Stimulated activated naive CD8-positive, alpha-beta T cell treated with anti-CD3 and anti-CD28 coated beads, Interleukin-15, Interleukin-2, amounts not matched to agents 100 ng/mL and 50 ng/mL, for 24 hours (primary cell): ENCODE data around the gene RAB7A.
"Not testable (repeated sequence)": the region's sequence is repeated elsewhere in the genome, so short reads cannot be mapped to it uniquely, and the experiment has no call there.

ENCODE experiments used
- H3K27ac Mint-ChIP-seq: one replicate; pipeline ENCODE4 v1.8.0; 2021; ENCODE audit warnings: mild to moderate bottlenecking, mixed read lengths
- H3K27me3 Mint-ChIP-seq: one replicate; pipeline ENCODE4 v1.8.0; 2021; ENCODE audit warnings: mixed read lengths
- H3K36me3 Mint-ChIP-seq: one replicate; pipeline ENCODE4 v1.8.0; 2021; ENCODE audit warnings: low read depth, mixed read lengths
- H3K4me1 Mint-ChIP-seq: one replicate; pipeline ENCODE4 v1.8.0; 2021; ENCODE audit warnings: low read depth, mixed read lengths
- H3K4me3 Mint-ChIP-seq: one replicate; pipeline ENCODE4 v1.8.0; 2021; ENCODE audit warnings: mild to moderate bottlenecking, mixed read lengths
- H3K9me3 Mint-ChIP-seq: one replicate; pipeline ENCODE4 v1.8.0; 2021; ENCODE audit warnings: mixed read lengths

Gene RAB7A

GRCh38 chr3:128825117-128825725, 99.2 kb downstream of the RAB7A start:
- H3K4me3 Mint-ChIP-seq, result no peak overlapping the region
- H3K9me3 Mint-ChIP-seq, result no peaks in the 10 kb centered on the region
- no peaks in the 10 kb centered on the region for H3K4me1 Mint-ChIP-seq
- no peaks in the 10 kb centered on the region for H3K27me3 Mint-ChIP-seq
- H3K36me3 Mint-ChIP-seq, result peaks cover 8% of the 10 kb centered on the region
- no peak overlapping the region for H3K27ac Mint-ChIP-seq

- H3K27ac Mint-ChIP-seq, H3K27me3 Mint-ChIP-seq, H3K9me3 Mint-ChIP-seq, H3K4me1 Mint-ChIP-seq, H3K4me3 Mint-ChIP-seq, H3K36me3 Mint-ChIP-seq: not testable (repeated sequence)
Observed at GRCh38 chr3:128829087-128829486, 103.1 kb downstream of the RAB7A start.

- H3K9me3 Mint-ChIP-seq, H3K4me1 Mint-ChIP-seq, H3K36me3 Mint-ChIP-seq, H3K27ac Mint-ChIP-seq, H3K27me3 Mint-ChIP-seq, H3K4me3 Mint-ChIP-seq: not testable (repeated sequence)
Observed at GRCh38 chr3:128829925-128830625, 104.1 kb downstream of the RAB7A start.

- H3K27me3 Mint-ChIP-seq, H3K9me3 Mint-ChIP-seq, H3K4me3 Mint-ChIP-seq, H3K4me1 Mint-ChIP-seq, H3K27ac Mint-ChIP-seq, H3K36me3 Mint-ChIP-seq: not testable (repeated sequence)
Observed at GRCh38 chr3:128830762-128831161, 104.8 kb downstream of the RAB7A start.

DNA sequence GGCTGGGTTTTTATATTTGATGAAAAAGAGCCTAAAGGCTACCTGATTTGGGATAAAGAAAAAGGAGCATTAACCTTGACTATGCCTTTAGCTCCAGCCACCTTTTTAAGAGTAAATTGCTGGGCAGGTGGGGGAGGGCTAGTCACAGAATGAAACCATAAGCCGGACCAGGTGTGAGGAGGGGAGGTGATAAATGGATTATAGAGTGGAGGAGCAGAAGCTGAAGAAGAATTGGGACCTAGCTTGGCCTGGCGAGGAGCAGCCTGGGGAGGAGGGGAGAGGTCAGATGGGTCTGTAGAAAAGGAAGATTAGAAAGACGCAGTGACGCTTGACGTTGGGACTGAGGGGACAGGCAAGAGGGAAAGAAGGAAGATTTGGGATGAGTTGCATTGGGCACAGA, 107.0 kb downstream of the RAB7A start:
- H3K4me1 Mint-ChIP-seq, H3K27me3 Mint-ChIP-seq, H3K36me3 Mint-ChIP-seq, H3K4me3 Mint-ChIP-seq, H3K9me3 Mint-ChIP-seq, H3K27ac Mint-ChIP-seq: not testable (repeated sequence)

GRCh38 chr3:128835096-128835495, 109.1 kb downstream of the RAB7A start:
- no peak overlapping the region for H3K4me3 Mint-ChIP-seq
- no peaks in the 10 kb centered on the region for H3K27me3 Mint-ChIP-seq
- H3K9me3 Mint-ChIP-seq, result no peaks in the 10 kb centered on the region
- H3K36me3 Mint-ChIP-seq, result no peaks in the 10 kb centered on the region
- no peaks in the 10 kb centered on the region for H3K4me1 Mint-ChIP-seq
- H3K27ac Mint-ChIP-seq, result no peak overlapping the region

DNA sequence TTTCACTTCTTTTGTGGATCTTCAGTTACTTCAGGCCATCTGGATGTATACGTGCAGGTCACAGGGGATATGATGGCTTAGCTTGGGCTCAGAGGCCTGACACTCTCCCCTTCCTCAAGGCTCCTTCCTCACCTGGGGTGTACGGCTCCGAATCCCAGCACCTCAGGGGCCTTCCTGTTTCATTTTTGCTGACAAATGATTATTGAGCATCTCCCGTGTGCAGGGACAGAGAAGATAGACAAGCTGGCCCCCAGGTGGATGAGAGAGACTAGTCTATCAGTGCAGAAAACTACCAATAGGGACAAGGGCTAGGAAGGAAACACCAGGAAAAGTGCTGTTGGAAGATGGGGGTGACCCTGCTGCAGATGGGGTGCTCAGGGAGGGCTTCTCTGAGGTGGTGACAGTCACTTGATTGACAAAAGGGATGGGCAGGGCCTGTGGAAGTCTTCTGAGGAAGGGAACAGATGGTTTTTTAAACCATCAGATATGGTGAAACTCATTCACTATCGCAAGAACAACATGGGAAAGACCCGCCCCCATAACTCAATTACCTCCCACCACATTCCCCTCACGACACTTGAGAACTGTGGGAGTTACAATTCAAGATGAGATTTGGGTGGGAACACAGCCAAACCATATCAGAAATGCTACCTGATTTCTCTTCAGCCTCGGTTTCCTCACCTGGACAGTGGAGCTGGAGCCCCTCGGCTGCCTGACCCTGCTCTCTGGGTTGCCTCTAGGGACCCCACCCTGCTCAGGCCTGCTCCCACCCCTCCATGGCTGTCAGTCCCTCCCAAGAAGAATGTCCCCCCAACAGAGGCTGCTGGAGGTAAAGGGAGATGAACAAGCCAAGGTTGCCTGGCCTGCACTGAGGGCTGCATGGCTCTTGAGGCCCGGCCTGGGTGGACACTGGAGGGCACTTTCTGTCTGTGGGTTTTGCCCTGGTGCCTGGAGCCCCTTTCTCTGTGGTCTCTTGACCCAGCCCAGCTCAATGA, 116.2 kb downstream of the RAB7A start:
- H3K4me1 Mint-ChIP-seq, result peaks cover 21% of the 10 kb centered on the region
- H3K4me3 Mint-ChIP-seq, result no peak overlapping the region
- H3K27me3 Mint-ChIP-seq, result no peaks in the 10 kb centered on the region
- no peaks in the 10 kb centered on the region for H3K9me3 Mint-ChIP-seq
- H3K36me3 Mint-ChIP-seq, result no peaks in the 10 kb centered on the region
- no peak overlapping the region for H3K27ac Mint-ChIP-seq

DNA sequence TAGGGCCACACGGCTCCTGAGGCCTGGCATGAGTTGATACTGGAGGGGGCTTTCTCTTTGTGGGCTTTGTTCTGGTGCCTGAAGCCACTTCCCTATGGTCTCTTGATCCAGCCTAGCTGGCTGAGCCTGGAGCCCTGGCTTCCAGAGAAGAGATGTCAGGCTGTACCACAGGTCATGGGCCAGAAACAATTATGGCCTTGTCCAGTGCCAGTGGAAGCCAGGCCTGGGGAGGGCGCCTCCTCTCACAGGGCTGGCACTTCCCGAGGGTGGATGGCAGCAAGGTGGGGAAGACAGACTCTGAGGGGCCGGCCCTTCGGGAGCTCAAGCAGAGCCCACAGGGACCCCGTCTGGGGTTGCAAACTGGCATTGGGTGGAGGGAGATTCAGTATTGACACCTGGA, 118.5 kb downstream of the RAB7A start:
- H3K27me3 Mint-ChIP-seq, result no peaks in the 10 kb centered on the region

GRCh38 chr3:128845119-128845777, 119.3 kb downstream of the RAB7A start:
- Mint-ChIP-seq H3K27ac (peak overlapping the region; percentile 75), H3K9me3 (no peaks in the 10 kb centered on the region), H3K27me3 (no peaks in the 10 kb centered on the region), H3K4me1 (peaks cover 21% of the 10 kb centered on the region), H3K4me3 (peak overlapping the region; percentile 48), H3K36me3 (no peaks in the 10 kb centered on the region)

More for the DNA sequence above, 118.5 kb downstream of the RAB7A start:
- H3K4me1 Mint-ChIP-seq, result peaks cover 21% of the 10 kb centered on the region
- H3K36me3 Mint-ChIP-seq, result no peaks in the 10 kb centered on the region
- no peaks in the 10 kb centered on the region for H3K9me3 Mint-ChIP-seq
- no peak overlapping the region for H3K4me3 Mint-ChIP-seq
- H3K27ac Mint-ChIP-seq, result no peak overlapping the region

DNA sequence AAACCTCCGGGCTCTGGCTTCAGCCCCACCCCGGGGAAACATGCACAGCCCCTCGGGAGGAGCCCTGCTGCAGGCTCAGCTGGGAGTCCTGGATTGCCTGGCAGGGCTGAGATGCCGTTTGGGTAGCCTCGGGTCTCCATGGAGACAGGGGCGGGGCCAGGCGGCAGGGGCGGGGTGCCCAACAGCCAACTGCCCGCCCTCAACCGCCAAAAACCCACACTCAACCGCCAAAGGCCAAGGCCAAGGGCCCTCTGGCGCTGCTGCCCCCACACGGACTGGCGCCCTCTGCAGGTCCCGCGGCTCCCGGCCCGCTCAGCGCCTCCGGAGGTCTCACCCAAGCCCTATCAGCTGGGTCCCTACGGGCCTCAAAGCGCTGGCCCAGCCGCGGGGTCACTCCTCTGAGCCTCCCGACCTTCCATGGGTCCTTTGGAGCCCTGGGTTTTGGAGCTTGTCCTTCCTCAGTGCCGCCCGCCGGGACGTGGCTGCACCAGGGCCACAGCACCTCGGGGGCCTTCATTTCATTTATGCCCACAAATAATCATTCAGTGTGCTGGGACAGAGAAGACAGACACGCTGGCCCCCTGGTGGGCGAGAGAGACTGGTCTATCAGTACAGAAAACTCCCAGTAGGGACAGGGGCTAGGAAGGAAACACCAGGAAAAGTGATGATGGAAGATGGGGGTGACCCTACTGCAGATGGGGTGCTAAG, 119.9 kb downstream of the RAB7A start:
- Mint-ChIP-seq H3K9me3 (no peaks in the 10 kb centered on the region), H3K4me3 (peak overlapping the region; percentile 78), H3K27me3 (no peaks in the 10 kb centered on the region), H3K4me1 (peaks cover 21% of the 10 kb centered on the region), H3K27ac (peak overlapping the region; percentile 81), H3K36me3 (no peaks in the 10 kb centered on the region)

GRCh38 chr3:128846486-128846891, 120.5 kb downstream of the RAB7A start:
- H3K27ac Mint-ChIP-seq, result peak overlapping the region; percentile 81
- peaks cover 21% of the 10 kb centered on the region for H3K4me1 Mint-ChIP-seq
- peak overlapping the region; percentile 78 for H3K4me3 Mint-ChIP-seq
- no peaks in the 10 kb centered on the region for H3K36me3 Mint-ChIP-seq
- no peaks in the 10 kb centered on the region for H3K9me3 Mint-ChIP-seq
- no peaks in the 10 kb centered on the region for H3K27me3 Mint-ChIP-seq

GRCh38 chr3:128847666-128848370, 121.8 kb downstream of the RAB7A start:
- Mint-ChIP-seq H3K27ac (no peak overlapping the region), H3K4me3 (no peak overlapping the region)

GRCh38 chr3:128848936-128849335, 123.0 kb downstream of the RAB7A start:
- H3K27me3 Mint-ChIP-seq, result no peaks in the 10 kb centered on the region
- peaks cover 21% of the 10 kb centered on the region for H3K4me1 Mint-ChIP-seq
- peaks cover 3% of the 10 kb centered on the region for H3K9me3 Mint-ChIP-seq
- H3K27ac Mint-ChIP-seq, result no peak overlapping the region
- H3K36me3 Mint-ChIP-seq, result peaks cover 3% of the 10 kb centered on the region
- no peak overlapping the region for H3K4me3 Mint-ChIP-seq

More at GRCh38 chr3:128847666-128848370, 121.8 kb downstream of the RAB7A start:
- H3K9me3 Mint-ChIP-seq, result no peaks in the 10 kb centered on the region
- H3K36me3 Mint-ChIP-seq, result no peaks in the 10 kb centered on the region
- H3K4me1 Mint-ChIP-seq, result peaks cover 21% of the 10 kb centered on the region
- no peaks in the 10 kb centered on the region for H3K27me3 Mint-ChIP-seq
